ENCODE results near the gene RALB. TPM values are rescaled to one million over a fixed set of nuclear protein-coding genes. Genes with fewer than 3 reads are reported as not detected.

The RALB gene
- polyA plus RNA-seq, 2 of the 4 experiments (the other 2 are of a cell fraction) = 72.9 to 76.5 TPM

GRCh38 chr2:120253021-120253882, 600 bp downstream of the RALB start (continued):
- TF ChIP-seq CEBPB (IDR thresholded peaks at IDR 0.05) (no peak; a peak in 1 of 4 replicates), JUNB (IDR thresholded peaks at IDR 0.05) (no peak), JUN (IDR thresholded peaks at IDR 0.05) (no peak), ZNF302 (CRISPR knock-in tag; IDR thresholded peaks at IDR 0.05) (no peak), HOXA7 (CRISPR knock-in tag; IDR thresholded peaks at IDR 0.05) (no peak)

DNA sequence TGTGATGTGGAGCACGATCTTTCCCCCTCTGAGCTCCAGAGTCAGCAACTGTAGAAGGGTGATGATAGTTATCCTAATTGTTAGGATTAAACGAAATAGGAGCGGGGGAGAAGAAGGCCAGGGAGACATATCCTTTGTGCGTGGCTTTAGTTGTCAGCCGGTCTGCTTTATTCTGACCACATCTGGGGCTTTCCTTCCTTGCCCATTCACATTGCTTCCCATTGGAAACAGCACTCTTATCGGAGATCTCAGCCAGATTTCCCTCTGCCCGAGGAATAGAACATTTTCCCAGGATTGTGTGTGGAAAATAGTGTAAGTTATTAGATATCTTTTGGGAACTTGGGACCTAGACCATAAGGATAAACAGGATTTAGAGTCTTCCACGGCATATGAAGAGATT, 1.5 kb downstream of the RALB start:
- Histone ChIP-seq H3K4me3 (peak overlapping the region; percentile 79; the same call in 2 of the 3 replicates), H3K4me2 (peak overlapping the region; percentile 82), H3K4me1 (peaks cover 11% of the 10 kb centered on the region), H3K27ac (peak overlapping the region in 1 of 2 experiments; percentile 98; a peak in 2 of 6 replicates), H3K9me3 (no peaks in the 10 kb centered on the region)
- TF ChIP-seq FOSL2 (IDR thresholded peaks at IDR 0.05) (no peak), FOSL2 (CRISPR knock-in tag; IDR thresholded peaks at IDR 0.05) (no peak), MYC (IDR thresholded peaks at IDR 0.05; ENCODE audit: borderline replicate concordance, low read length) (no peak), CHD4 (IDR thresholded peaks at IDR 0.05; ENCODE audit: borderline replicate concordance) (no peak), EP300 (IDR thresholded peaks at IDR 0.05) (no peak), POLR2AphosphoS2 (conservative IDR thresholded peaks at IDR 0.05; ENCODE audit: low read length) (no peak), E2F6 (IDR thresholded peaks at IDR 0.05; ENCODE audit: borderline replicate concordance, low read depth) (no peak), ESRRA (IDR thresholded peaks at IDR 0.05; ENCODE audit: borderline replicate concordance, low read length) (no peak), HOXA7 (CRISPR knock-in tag; IDR thresholded peaks at IDR 0.05) (no peak), HOXB13 (CRISPR knock-in tag; IDR thresholded peaks at IDR 0.05; ENCODE audit: low read depth) (no peak), CEBPB (IDR thresholded peaks at IDR 0.05) (no peak), KDM5A (IDR thresholded peaks at IDR 0.05) (no peak), EHMT2 (IDR thresholded peaks at IDR 0.05; ENCODE audit: low read depth) (no peak), SMC3 (IDR thresholded peaks at IDR 0.05) (no peak)
- DNase-seq (ENCODE audit: low read depth in 1 of 2, low spot score in 1 of 2) (no peak), ATAC-seq (no peak), FAIRE-seq (no peak)
- ChIA-PET CTCF (interaction anchor here (0.6 to 1.9 kb wide), 5 partner anchors 9 to 59 kb away, joined by 3 to 5 read pairs (median 4); no protein-coding TSS in a partner anchor), POLR2A (no interaction called here)
- 91% methylated on average over 8 of the region's 8 CpGs for WGBS (ENCODE audit: missing lambda C conversion rate)

GRCh38 chr2:120255071-120255470, 2.4 kb downstream of the RALB start:
- Histone ChIP-seq H3K4me3 (no peak overlapping the region), H3K4me1 (peaks cover 11% of the 10 kb centered on the region), H3K4me2 (no peak overlapping the region), H3K9me3 (peaks cover 1% of the 10 kb centered on the region; the same call in 1 of the 3 replicates), H3K27ac (no peak overlapping the region)
- ChIA-PET POLR2A (no interaction called here), CTCF (interaction anchor here (0.7 to 1.9 kb wide), 5 partner anchors 10 to 660 kb away, joined by 3 to 7 read pairs (median 4); no protein-coding TSS in a partner anchor)
- 92% methylated on average over 6 of the region's 6 CpGs for WGBS (ENCODE audit: missing lambda C conversion rate)
- FAIRE-seq (no peak), ATAC-seq (no peak), DNase-seq (ENCODE audit: low read depth in 1 of 2, low spot score in 1 of 2) (no peak)
- TF ChIP-seq, protein P1, sequence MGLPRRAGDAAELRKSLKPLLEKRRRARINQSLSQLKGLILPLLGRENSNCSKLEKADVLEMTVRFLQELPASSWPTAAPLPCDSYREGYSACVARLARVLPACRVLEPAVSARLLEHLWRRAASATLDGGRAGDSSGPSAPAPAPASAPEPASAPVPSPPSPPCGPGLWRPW (IDR thresholded peaks at IDR 0.05) = no peak
- TF ChIP-seq CHD2 (IDR thresholded peaks at IDR 0.05; ENCODE audit: low read length, partially characterized antibody) = no peak
- no peak for TF ChIP-seq PHF8 (IDR thresholded peaks at IDR 0.05; ENCODE audit: borderline replicate concordance, low read depth)
- TF ChIP-seq FOXS1 (CRISPR knock-in tag; IDR thresholded peaks at IDR 0.05) = no peak
- no peak for TF ChIP-seq EHF (CRISPR knock-in tag; IDR thresholded peaks at IDR 0.05)
- no peak for TF ChIP-seq EP300 (IDR thresholded peaks at IDR 0.05)

Data from A549 (cell line).